HUES6 (cell line): Measurements from ENCODE around the gene UBXN6.

Source experiments
- H3K27ac ChIP-seq: 2 replicates; pipeline ENCODE4 v1.7.0; 2013; ENCODE audit warnings: low read depth, mild to moderate bottlenecking, low read length, inconsistent platforms
- H3K27me3 ChIP-seq: 2 replicates; pipeline ENCODE4 v1.6.1; 2013; ENCODE audit warnings: low read length; ENCODE audit not compliant: control insufficient read depth, insufficient read depth
- H3K36me3 ChIP-seq: 2 replicates; pipeline ENCODE4 v1.6.1; 2013; ENCODE audit warnings: low read length; ENCODE audit not compliant: control insufficient read depth, insufficient read depth
- H3K4me1 ChIP-seq: 2 replicates; pipeline ENCODE4 v1.6.1; 2013; ENCODE audit warnings: low read length; ENCODE audit not compliant: control insufficient read depth, insufficient read depth
- H3K4me3 ChIP-seq: 2 replicates; pipeline ENCODE4 v1.5.1; 2013; ENCODE audit warnings: low read depth, low read length
- H3K9ac ChIP-seq: one replicate; pipeline ENCODE4 v1.6.1; 2013; ENCODE audit warnings: mild to moderate bottlenecking, low read length
- H3K9me3 ChIP-seq: 2 replicates; pipeline ENCODE4 v1.6.1; 2013; ENCODE audit warnings: low read depth, low read length; ENCODE audit not compliant: control insufficient read depth, insufficient read depth

UBXN6 gene

DNA sequence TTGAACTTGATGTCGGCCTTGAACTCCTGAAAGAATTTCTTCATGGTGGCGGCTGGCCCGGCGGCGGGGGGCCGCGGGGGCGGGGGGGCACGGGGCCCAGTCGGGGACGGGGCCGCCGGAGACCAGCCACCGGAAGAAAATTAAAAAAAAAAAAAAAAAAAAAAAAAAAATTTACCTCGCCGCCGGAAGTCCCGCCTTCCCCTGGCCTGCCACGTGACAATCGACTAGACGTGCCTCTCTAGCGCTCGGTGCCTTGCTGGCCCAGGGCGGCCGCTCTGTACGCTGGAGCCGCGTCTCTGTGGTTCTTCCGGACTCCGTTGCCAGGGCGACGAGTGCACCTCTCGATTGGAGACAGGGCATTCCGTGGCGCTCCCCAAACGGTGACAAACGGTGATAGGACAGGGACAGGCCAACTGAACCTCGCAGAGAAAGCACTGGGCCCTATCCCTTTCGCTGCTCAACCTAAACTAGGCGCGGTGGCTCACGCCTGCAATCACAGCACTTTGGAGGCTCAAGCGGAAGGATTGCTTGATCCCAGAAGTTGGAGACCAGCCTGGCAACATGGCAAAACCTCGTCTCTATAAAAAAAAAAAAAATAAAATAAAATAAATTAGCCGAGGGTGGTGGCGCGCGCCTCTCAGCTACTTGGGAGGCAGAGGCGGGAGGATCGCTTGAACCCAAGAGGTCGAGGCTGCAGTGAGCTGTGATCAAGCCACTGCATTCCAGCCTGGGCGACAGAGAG is at the start of gene UBXN6:
UBXN6 (minus strand) TSS at position 141 of the 742 bp plus-strand sequence; CDS start at position 44, 97 bp downstream.
- Histone ChIP-seq H3K4me1 (peaks cover 14% of the 10 kb centered on the region), H3K27ac (peak within 1 kb of the TSS; percentile 78; the same call in 1 of the 2 replicates), H3K9ac (peak within 1 kb of the TSS; percentile 70), H3K27me3 (no peaks in the 10 kb centered on the region), H3K36me3 (peaks cover 6% of the 10 kb centered on the region), H3K4me3 (peak within 1 kb of the TSS; percentile 85), H3K9me3 (no peaks in the 10 kb centered on the region)

GRCh38 chr19:4507150-4507452 is 49.5 kb upstream of the UBXN6 start:
- Histone ChIP-seq H3K4me1 (no peaks in the 10 kb centered on the region), H3K9me3 (no peaks in the 10 kb centered on the region), H3K27me3 (peaks cover 19% of the 10 kb centered on the region), H3K36me3 (peaks cover 41% of the 10 kb centered on the region), H3K9ac (no peak overlapping the region), H3K27ac (no peak overlapping the region), H3K4me3 (no peak overlapping the region)

- H3K4me3 ChIP-seq, result no peak overlapping the region
- H3K9me3 ChIP-seq, result no peaks in the 10 kb centered on the region
- peaks cover 46% of the 10 kb centered on the region for H3K36me3 ChIP-seq
- peak overlapping the region; percentile 24 for H3K9ac ChIP-seq
- H3K27ac ChIP-seq, result no peak overlapping the region
- H3K4me1 ChIP-seq, result no peaks in the 10 kb centered on the region
- H3K27me3 ChIP-seq, result peaks cover 14% of the 10 kb centered on the region
These were observed 49.0 kb upstream of the UBXN6 start for GRCh38 chr19:4506449-4507149.

- H3K27me3 ChIP-seq, result peaks cover 6% of the 10 kb centered on the region
- H3K36me3 ChIP-seq, result peaks cover 54% of the 10 kb centered on the region
- no peak overlapping the region for H3K27ac ChIP-seq
- no peak overlapping the region for H3K9ac ChIP-seq
- no peak overlapping the region for H3K4me3 ChIP-seq
- no peaks in the 10 kb centered on the region for H3K9me3 ChIP-seq
- H3K4me1 ChIP-seq, result no peaks in the 10 kb centered on the region
These were observed 48.2 kb upstream of the UBXN6 start for GRCh38 chr19:4505570-4506448.

GRCh38 chr19:4504891-4505569 is 47.4 kb upstream of the UBXN6 start:
- no peaks in the 10 kb centered on the region for H3K4me1 ChIP-seq
- no peak overlapping the region for H3K27ac ChIP-seq
- no peaks in the 10 kb centered on the region for H3K27me3 ChIP-seq
- H3K9ac ChIP-seq, result no peak overlapping the region
- peaks cover 61% of the 10 kb centered on the region for H3K36me3 ChIP-seq
- no peak overlapping the region for H3K4me3 ChIP-seq
- H3K9me3 ChIP-seq, result no peaks in the 10 kb centered on the region

DNA sequence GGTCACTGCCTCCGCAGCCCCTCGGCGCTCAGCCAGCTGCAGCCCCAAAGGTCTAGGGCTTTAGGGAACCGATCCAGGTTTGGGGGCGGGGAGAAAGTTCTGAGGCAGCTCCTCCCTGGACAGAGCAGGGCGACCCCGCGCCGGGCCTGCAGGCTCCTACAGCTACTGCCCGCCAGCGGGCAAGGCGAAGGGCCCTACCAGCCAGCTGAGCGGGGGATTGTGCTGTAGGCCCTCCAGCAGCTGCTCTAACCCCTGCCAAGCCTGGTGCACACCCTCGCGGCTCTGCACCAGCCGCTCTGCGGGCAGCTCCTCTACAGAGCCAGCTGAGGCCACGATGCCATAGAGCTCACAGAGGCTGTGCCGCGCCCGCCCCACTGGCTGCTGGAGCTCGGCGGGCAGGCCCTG is 46.7 kb upstream of the UBXN6 start:
- H3K27me3 ChIP-seq, result no peaks in the 10 kb centered on the region
- no peak overlapping the region for H3K27ac ChIP-seq
- no peak overlapping the region for H3K9ac ChIP-seq
- H3K4me1 ChIP-seq, result no peaks in the 10 kb centered on the region
- H3K36me3 ChIP-seq, result peaks cover 67% of the 10 kb centered on the region
- no peaks in the 10 kb centered on the region for H3K9me3 ChIP-seq
- H3K4me3 ChIP-seq, result no peak overlapping the region

DNA sequence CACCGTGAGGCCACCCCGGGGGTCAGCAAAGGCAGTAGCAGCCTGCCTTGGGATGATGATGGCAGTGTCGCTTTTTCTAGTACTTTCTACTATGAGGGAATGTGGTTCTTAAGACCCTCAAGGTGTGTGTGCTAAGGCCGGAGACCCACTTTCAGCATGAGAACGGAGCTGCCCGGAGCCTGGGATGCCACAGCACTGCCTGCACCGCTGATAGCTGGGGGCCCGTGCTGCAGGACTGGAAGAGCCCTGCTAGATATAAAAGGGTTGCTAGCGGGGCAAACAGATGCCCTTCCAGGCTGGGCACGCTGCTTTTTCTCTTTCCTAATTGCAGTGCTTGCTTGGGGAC is 46.2 kb upstream of the UBXN6 start:
- H3K4me1 ChIP-seq, result no peaks in the 10 kb centered on the region
- H3K9ac ChIP-seq, result no peak overlapping the region
- no peak overlapping the region for H3K27ac ChIP-seq
- no peaks in the 10 kb centered on the region for H3K27me3 ChIP-seq
- H3K9me3 ChIP-seq, result no peaks in the 10 kb centered on the region
- peaks cover 70% of the 10 kb centered on the region for H3K36me3 ChIP-seq
- no peak overlapping the region for H3K4me3 ChIP-seq

GRCh38 chr19:4503132-4503824 is 45.7 kb upstream of the UBXN6 start:
- H3K9ac ChIP-seq, result no peak overlapping the region
- no peaks in the 10 kb centered on the region for H3K27me3 ChIP-seq
- no peak overlapping the region for H3K4me3 ChIP-seq
- no peaks in the 10 kb centered on the region for H3K4me1 ChIP-seq
- peaks cover 75% of the 10 kb centered on the region for H3K36me3 ChIP-seq
- no peak overlapping the region for H3K27ac ChIP-seq
- no peaks in the 10 kb centered on the region for H3K9me3 ChIP-seq

- Histone ChIP-seq H3K4me1 (no peaks in the 10 kb centered on the region), H3K4me3 (no peak overlapping the region), H3K27me3 (no peaks in the 10 kb centered on the region), H3K9ac (no peak overlapping the region), H3K27ac (no peak overlapping the region), H3K36me3 (peaks cover 83% of the 10 kb centered on the region), H3K9me3 (no peaks in the 10 kb centered on the region)
These were observed 44.9 kb upstream of the UBXN6 start for GRCh38 chr19:4502282-4503131.

DNA sequence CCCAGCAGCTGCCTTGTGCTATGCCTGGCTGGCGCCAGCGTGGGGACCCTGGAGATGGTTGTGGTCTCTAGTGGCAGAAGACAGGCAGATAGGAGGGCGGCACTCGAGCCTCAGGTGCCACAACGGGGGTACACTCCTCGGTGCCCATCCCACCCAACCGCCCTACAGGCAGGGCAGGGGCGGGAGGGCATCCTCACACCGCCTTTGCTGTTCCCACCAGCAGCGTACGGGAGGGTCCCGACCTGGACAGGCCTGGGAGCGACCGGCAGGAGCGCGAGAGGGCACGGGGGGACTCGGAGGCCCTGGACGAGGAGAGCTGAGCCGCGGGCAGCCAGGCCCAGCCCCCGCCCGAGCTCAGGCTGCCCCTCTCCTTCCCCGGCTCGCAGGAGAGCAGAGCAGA is 44.1 kb upstream of the UBXN6 start:
- Histone ChIP-seq H3K36me3 (peaks cover 83% of the 10 kb centered on the region), H3K4me1 (no peaks in the 10 kb centered on the region), H3K27ac (no peak overlapping the region), H3K4me3 (no peak overlapping the region), H3K27me3 (no peaks in the 10 kb centered on the region), H3K9ac (no peak overlapping the region), H3K9me3 (no peaks in the 10 kb centered on the region)
